GM18873 (cell line): ENCODE data around the gene ZNF423.
"Not testable (repeated sequence)": the region's sequence is repeated elsewhere in the genome, so short reads cannot be mapped to it uniquely, and the experiment has no call there.

Source experiments
- ATAC-seq: cut with Tn5 transposase; IDR thresholded peaks from one replicate; pipeline ENCODE4 v1.9.1; 2021; ENCODE audit warnings: mild to moderate bottlenecking, moderate library complexity, moderate number of reproducible peaks; ENCODE audit not compliant: unreplicated experiment, low FRiP score

The ZNF423 gene

GRCh38 chr16:49855822-49856671, at the start of gene ZNF423:
TSS of gene ZNF423 (minus strand) at chr16:49856112. CDS start at chr16:49855774, 338 bp downstream.
- ATAC-seq = no peak

GRCh38 chr16:49904348-49905062, 48.6 kb upstream of the ZNF423 start:
- ATAC-seq = no peak

GRCh38 chr16:49902908-49903307, 47.0 kb upstream of the ZNF423 start:
- ATAC-seq = no peak

- ATAC-seq = no peak
Observed at GRCh38 chr16:49901711-49902110, 45.8 kb upstream of the ZNF423 start.

- ATAC-seq = no peak
Observed at GRCh38 chr16:49900875-49901274, 45.0 kb upstream of the ZNF423 start.

GRCh38 chr16:49899991-49900695, 44.2 kb upstream of the ZNF423 start:
- ATAC-seq = no peak

GRCh38 chr16:49896447-49896964, 40.6 kb upstream of the ZNF423 start:
- ATAC-seq = no peak

- no peak for ATAC-seq
Observed at GRCh38 chr16:49890876-49891275, 35.0 kb upstream of the ZNF423 start.

GRCh38 chr16:49889725-49890397, 33.9 kb upstream of the ZNF423 start:
- ATAC-seq = no peak

GRCh38 chr16:49886554-49887094, 30.7 kb upstream of the ZNF423 start:
- no peak for ATAC-seq

GRCh38 chr16:49884033-49885015, 28.4 kb upstream of the ZNF423 start:
- ATAC-seq = no peak

- ATAC-seq = no peak
Observed at GRCh38 chr16:49883076-49884014, 27.4 kb upstream of the ZNF423 start.

- ATAC-seq = no peak
Observed at GRCh38 chr16:49881890-49882289, 26.0 kb upstream of the ZNF423 start.

GRCh38 chr16:49878540-49878939, 22.6 kb upstream of the ZNF423 start:
- not testable (repeated sequence) for ATAC-seq

- ATAC-seq = no peak
Observed at GRCh38 chr16:49876716-49877129, 20.8 kb upstream of the ZNF423 start.

- no peak for ATAC-seq
Observed at GRCh38 chr16:49875806-49876715, 20.1 kb upstream of the ZNF423 start.
